GM08714 (cell line): ENCODE data around the gene LARGE1.
"Not testable (repeated sequence)": the region's sequence is repeated elsewhere in the genome, so short reads cannot be mapped to it uniquely, and the experiment has no call there.

Experiments
- H3K4me3 ChIP-seq: fragments of 200-500 bp; sonication (Bioruptor generic); 2 replicates; pipeline ENCODE4 v1.5.1; 2014; ENCODE audit warnings: mild to moderate bottlenecking, low read length, inconsistent platforms
- ZNF274 ChIP-seq: IDR thresholded peaks from 2 replicates; pipeline ENCODE4 v1.6.1; 2012; ENCODE audit warnings: mild to moderate bottlenecking, low read depth, low read length

LARGE1 gene

DNA sequence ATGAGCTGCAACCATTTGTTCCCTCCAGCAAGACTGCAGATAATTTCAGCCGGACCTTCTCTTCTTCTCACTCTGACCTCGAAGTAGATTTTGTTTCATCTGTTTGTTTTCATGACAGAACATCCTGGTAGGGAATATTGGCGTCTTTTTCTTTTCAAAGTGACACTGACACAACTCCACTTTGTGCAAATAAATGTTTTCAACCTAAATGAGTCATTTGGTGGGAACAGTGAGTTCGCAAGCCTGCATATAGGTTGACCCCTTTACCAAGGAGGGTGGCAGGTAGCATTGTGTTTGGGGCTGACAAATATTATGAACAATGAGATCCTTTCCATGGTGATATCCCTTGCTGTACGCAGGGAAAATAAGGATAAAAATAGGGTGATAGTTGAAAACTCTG lies 55.0 kb downstream of the LARGE1 start:
- no peak for TF ChIP-seq ZNF274
- no peak overlapping the region for H3K4me3 ChIP-seq

DNA sequence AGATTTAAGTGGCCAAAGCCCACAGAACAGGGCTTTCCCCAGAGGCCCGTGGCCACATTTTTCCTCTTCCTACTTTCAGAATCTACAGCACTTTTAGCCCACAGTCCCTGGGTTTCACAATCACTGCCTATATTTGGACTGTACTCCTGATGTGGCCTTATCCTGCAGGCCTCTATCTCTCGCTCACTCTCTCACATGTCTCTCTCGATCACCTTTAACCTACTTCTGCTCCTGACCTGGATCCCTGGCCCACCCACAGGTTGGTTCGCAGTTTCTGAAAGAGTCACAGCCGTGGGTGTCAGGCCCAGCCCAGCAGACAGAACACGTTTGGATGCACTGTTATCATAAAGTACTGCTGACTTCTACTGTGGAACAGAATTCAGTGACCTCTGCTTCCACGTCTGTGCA lies 55.5 kb downstream of the LARGE1 start:
- no peak for TF ChIP-seq ZNF274
- H3K4me3 ChIP-seq, result no peak overlapping the region

DNA sequence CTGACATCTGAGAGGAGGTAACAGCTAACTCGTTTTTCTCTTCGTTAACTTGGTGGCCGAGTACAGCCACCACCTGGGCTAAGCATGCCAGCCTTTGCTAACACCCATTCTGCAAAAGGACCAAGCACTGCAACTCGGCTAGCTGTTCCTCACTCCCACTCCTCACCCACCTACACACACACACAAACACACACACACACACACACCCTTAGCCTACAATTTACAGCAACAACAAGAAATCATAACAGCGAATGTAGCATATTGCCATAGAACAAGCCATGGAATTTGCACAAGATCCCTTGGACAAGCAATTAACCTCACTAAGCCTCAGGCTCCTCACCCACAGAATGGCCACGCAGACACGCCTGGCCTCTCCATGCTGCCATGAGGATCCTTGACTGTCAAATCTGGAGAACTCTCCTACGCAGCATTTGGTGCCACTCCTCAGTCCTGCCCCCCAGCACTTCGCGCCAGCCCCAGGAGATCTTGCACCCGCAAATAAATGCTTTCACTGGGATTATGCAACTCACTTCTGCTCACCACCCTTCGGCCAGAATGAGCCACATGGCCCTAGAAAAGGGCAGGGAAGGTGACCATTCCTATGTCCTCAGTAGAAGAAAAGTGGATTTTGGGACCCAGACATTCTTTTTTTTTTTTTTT lies 58.9 kb downstream of the LARGE1 start:
- no peak overlapping the region for H3K4me3 ChIP-seq
- TF ChIP-seq ZNF274, result no peak

DNA sequence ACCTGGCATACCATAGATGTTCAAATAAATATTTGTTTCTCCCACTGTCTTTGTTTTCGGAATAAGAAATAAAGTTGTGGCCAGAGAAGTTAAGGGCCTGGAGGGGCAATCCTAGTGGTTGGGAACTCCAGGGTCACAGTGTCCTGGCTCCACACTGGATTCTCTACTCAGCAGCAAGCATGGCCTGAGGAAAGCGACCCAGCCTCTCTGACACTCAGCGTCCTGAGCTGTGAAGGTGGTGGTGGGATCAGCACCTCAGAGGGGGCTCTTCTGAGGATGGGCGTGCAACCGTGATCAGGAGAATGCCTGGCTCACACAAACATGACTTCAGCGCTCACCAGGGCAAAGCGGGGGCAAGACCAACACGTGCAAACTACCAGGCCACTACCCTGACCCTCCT lies 59.9 kb downstream of the LARGE1 start:
- no peak overlapping the region for H3K4me3 ChIP-seq
- TF ChIP-seq ZNF274, result no peak

DNA sequence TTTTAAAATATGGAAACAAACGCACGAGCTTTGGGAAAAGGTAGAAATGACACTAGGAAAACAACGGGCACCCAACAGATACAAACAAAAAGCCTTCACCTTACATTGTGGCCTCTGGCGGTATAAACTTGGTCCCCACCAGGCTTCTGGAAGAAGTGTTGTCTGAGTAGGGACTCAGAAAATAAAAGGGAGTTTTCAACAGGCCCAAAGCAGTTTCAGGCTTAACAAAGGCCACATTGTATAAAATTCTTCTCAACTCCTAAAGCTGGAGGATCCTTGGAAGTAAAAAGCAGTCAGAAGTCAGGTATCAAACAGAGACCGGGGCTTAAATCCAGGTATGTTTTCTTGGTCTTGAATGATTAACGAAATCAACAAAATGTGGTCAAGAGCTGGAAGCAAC lies 61.0 kb downstream of the LARGE1 start:
- no peak for TF ChIP-seq ZNF274
- H3K4me3 ChIP-seq, result no peak overlapping the region

DNA sequence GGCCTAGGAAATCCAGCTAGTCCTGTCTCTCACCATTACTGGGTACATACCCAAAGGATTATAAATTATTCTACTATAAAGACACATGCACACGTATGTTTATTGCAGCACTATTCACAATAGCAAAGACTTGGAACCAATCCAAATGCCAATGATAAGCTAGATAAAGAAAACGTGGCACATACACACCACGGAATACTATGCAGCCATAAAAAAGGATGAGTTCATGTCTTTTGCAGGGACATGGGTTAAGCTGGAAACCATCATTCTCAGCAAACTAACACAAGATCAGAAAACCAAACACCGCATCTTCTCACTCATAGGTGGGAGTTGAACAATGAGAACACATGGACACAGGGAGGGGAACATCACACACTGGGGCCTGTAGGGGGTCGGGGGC lies 61.6 kb downstream of the LARGE1 start:
- H3K4me3 ChIP-seq, result not testable (repeated sequence)

DNA sequence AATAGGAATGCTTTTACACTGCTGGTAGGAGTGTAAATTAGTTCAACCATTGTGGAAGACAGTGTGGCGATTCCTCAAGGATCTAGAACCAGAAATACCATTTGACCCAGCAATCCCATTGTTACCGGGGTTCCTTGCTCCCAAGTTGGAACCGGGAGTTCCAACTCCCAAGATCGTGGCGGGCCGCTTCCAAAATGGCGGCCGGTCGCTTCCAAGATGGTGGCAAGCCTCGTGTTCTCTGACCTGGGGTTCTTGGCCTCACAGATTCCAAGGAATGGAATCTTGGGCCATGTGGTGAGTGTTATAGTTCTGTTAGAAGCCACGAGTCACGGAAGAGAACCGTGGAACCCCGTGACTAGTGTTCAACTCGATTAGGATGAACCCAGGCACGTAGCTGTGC lies 62.5 kb downstream of the LARGE1 start:
- H3K4me3 ChIP-seq, result not testable (repeated sequence)

DNA sequence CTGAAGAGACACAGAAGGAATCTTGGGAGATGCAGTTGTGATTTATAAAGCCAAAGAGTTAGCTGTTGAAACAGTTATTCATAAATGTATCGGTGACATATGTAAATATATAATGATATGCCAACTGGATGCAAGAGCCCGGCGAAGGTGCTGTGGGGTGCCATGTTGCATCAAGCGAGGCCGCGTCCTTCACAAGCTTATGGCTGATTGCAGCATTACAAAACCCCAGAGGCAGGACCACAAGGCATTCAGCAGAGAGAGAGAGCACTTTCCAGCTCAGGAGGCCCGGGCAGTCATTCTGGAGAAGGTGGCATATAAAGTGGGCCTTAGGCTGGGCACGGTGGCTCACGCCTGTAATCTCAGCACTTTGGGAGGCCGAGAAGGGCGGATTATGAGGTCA lies 65.6 kb downstream of the LARGE1 start:
- TF ChIP-seq ZNF274, result no peak
- no peak overlapping the region for H3K4me3 ChIP-seq

DNA sequence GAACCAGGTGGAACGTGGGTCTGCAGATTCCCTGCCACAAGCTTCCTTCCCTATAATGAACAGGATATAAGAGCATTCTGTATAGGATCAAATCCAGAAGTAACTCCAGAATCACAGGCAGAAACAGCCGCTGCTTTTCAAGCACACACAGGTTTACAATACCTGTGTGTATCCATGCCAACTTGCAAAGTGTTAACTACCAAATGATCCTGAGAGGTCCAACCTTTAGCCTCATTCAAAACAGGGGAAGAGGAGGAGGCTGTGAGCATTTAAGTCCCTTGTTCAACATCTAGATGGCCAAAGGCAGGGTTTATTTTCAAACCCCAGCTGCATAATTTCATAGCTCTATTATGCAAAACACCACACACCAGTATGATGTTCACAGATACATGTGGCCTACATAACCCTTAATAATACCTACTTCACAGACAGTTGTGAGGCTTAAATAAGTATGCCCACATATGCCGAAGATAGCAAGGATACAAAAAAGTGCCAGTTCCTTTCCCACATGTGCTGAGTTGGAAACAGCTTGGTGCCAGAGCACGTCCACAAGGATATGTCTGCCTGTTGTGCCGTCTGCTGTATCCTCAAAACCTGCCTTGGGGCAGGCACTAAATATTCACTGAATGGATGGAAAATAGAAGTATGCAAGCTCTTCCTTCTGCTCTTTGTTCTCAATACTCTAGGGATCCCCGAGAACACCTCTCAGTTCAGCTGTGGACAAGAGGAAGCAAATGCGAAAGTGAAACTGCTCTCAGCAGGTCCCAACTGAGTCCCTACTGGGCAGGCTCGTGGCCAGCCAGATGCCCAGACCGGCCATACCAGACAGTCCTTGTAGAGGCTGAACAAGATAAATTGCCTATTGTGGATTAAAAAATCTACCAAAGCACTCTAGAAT lies 66.8 kb downstream of the LARGE1 start:
- TF ChIP-seq ZNF274, result no peak
- no peak overlapping the region; the same call in 1 of the 2 replicates for H3K4me3 ChIP-seq

DNA sequence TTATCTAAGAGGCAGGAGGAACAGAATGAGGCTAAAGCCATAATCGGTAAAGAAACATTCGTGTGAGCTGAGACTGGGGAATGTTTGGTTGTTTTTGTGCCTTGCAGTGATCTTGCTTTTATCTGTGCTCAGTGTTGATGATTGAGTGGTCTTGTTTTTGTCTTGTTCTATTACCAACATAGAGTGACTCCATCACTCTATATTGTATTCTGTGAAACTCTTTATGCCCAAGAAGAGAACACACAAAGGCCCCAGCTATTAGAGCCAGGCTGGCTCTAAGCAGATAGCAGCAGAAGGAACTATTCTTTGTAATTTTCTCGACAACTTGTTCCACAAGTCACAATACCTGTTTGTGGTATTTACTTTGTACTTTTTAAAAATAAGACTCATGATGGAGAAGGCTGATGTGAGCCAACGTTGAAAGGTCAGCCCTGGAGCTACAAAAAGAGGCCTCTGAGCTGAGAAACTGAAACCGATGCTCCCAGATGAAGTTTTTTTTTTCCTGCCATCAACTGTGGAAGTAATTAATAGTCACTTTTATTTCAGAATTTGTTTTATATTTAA lies 68.4 kb downstream of the LARGE1 start:
- H3K4me3 ChIP-seq, result no peak overlapping the region
- TF ChIP-seq ZNF274, result no peak

DNA sequence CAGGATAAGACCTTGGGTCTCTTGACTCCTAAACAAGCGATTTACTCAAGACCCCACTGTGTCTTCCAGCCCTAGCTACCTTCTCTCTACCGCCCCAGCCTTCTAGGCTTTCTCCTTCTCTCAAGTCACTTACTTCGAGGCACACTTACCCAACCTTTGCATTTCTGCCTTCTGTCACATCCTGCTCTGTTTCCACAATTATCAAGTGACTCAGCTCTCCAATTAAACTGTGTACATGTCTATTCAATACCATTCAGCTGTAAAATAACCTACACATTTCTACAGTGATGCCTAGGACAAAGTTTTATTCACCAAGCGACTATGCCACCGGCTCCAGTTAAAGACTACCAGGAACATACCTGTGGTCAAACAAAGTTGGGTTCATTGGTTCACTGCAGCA lies 69.0 kb downstream of the LARGE1 start:
- no peak for TF ChIP-seq ZNF274
- H3K4me3 ChIP-seq, result no peak overlapping the region

DNA sequence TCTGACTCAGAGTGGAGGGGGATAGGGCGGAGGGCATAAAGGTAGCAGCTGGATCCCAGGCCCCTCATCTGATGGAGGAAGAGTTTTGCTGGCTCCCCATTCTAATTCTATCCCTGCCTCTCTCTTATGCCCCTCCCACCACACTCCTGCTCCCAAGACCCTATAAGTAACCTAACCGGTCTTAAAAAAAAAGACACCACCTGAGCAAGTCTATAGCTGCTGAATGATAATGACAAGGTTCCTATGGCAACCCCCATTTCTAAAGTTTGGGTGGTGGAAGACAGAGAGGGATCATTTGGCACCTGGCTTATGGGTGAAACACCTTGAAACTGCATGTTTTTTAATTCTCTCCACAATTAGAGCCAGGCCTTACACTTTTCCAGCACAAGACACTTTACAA lies 69.6 kb downstream of the LARGE1 start:
- no peak for TF ChIP-seq ZNF274
- no peak overlapping the region for H3K4me3 ChIP-seq

DNA sequence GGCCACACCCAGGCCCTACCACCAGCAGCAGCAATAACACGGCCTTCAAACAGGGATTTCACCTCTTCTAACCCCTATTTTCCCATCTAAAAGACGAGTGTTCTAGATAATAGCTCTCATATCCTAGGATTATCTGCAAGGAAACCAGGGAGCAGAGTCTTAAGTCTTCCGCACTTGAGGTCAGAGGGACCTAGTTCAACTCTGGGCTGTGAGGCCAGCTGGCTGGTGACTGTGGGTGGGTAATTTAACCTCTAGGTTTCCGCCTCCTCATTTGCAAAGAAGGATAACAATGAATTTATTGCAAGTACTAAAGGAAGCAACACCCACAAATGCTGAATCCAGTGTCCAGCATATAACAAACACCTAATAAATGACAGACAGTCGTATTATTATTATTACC lies 70.1 kb downstream of the LARGE1 start:
- H3K4me3 ChIP-seq, result no peak overlapping the region
- TF ChIP-seq ZNF274, result no peak

DNA sequence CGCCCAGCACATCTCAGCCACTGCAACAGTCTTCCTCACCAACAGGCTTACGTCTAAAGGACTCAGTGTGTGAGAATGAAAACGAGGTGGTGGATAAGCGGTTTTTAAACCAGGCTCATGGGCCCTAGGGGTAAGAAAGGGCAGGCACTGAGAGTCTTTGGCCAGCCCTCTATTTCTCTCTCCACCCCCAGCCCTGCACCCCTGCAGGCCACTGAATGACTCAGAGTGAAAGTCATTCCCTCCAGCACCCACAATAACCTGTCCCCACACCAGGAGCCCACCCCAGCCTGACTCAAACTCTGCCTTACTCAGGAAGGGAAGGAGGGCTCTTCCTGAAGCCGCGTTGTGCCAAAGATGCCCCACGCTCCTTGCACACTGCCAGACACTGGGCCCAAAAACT lies 72.0 kb downstream of the LARGE1 start:
- H3K4me3 ChIP-seq, result no peak overlapping the region
- no peak for TF ChIP-seq ZNF274

DNA sequence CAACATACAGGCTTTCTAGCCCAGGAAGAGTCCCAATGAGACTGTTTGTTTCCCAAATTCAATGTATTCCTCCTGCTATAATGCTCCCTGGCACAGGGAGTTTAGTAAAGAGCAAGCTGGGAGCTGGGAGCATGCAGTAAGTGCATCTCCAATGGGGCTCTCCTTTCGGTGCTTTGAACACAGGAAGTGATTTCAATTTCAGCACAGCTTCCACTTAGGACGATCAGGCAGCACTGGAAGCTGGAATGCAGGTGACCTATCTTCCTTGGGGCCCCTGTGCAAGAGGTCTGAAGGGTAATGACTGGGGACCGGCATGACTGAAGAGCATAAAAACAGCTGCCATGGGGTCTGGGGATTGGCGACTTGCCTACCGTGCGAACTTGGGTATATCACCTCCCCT lies 76.0 kb downstream of the LARGE1 start:
- no peak for TF ChIP-seq ZNF274
- no peak overlapping the region for H3K4me3 ChIP-seq
